Right atrium auricular region (tissue), 2 donors: ENCODE data around the gene PSKH1. TPM values are rescaled to one million over a fixed set of nuclear protein-coding genes. Genes with fewer than 3 reads are reported as not detected.

Source experiments
- DNase-seq: peaks from one replicate; pipeline ENCODE4 v3.0.0-alpha.2; 2019; ENCODE audit warnings: low spot score
- H3K27ac ChIP-seq, 2 donors: fragments of 200-600 bp; sonication (generic); 1 replicate in 1 of 2; 2 replicates in 1 of 2; pipeline ENCODE4 v1.5.1; 2016 to 2019
- H3K27me3 ChIP-seq, 2 donors: fragments of 200-600 bp; sonication (generic); one replicate each; pipeline versions ENCODE4 v1.5.1 to v1.6.0; 2017 to 2019
- H3K36me3 ChIP-seq: fragments of 200-600 bp; sonication (generic); one replicate; pipeline ENCODE4 v1.5.1; 2016
- H3K4me1 ChIP-seq, 2 donors: fragments of 200-600 bp; sonication (generic); one replicate each; pipeline versions ENCODE4 v1.5.1 to v1.6.0; 2017 to 2019
- H3K4me3 ChIP-seq, 2 donors: fragments of 200-600 bp; sonication (generic); 1 replicate in 1 of 2; 2 replicates in 1 of 2; pipeline ENCODE4 v1.5.1; 2017 to 2019; ENCODE audit warnings: mild to moderate bottlenecking in 1 of 2, moderate library complexity in 1 of 2
- H3K9me3 ChIP-seq, 2 donors: fragments of 200-600 bp; sonication (generic); one replicate each; pipeline ENCODE4 v1.5.1; 2019
- CTCF ChIP-seq, 2 donors: fragments of 200-600 bp; sonication (generic); IDR thresholded peaks; one replicate each; pipeline ENCODE4 v1.5.1; 2019; ENCODE audit warnings: antibody characterized with exemption in 2 of 2
- total RNA-seq, 2 donors: library from RNA; depleted of rRNA; stranded (reverse); fragments of >200 nt; gene quantifications; one replicate each; pipeline ENCODE4 v1.1.0, GENCODE V29; 2016

Gene PSKH1
- total RNA-seq, 2 donors from 2014 or later: 18.4 to 23.2 TPM

GRCh38 chr16:67877064-67877463 is 16.0 kb upstream of the PSKH1 start:
- no peak for TF ChIP-seq CTCF (IDR thresholded peaks at IDR 0.05)
- no peak for DNase-seq
- Histone ChIP-seq H3K4me3 (no peak overlapping the region), H3K4me1 (peaks cover 0 to 33% of the 10 kb centered on the region in 2 donors), H3K27ac (no peak overlapping the region), H3K9me3 (no peaks in the 10 kb centered on the region), H3K36me3 (peaks cover 62% of the 10 kb centered on the region), H3K27me3 (no peaks in the 10 kb centered on the region)

GRCh38 chr16:67878232-67878631 is 14.8 kb upstream of the PSKH1 start:
- DNase-seq: no peak
- no peak for TF ChIP-seq CTCF (IDR thresholded peaks at IDR 0.05)
- peaks cover 0 to 38% of the 10 kb centered on the region in 2 donors for H3K4me1 ChIP-seq

GRCh38 chr16:67878846-67879245 is 14.2 kb upstream of the PSKH1 start:
- no peak for TF ChIP-seq CTCF (IDR thresholded peaks at IDR 0.05)
- Histone ChIP-seq H3K36me3 (peaks cover 80% of the 10 kb centered on the region), H3K4me3 (no peak overlapping the region), H3K27ac (no peak overlapping the region), H3K4me1 (peaks cover 0 to 39% of the 10 kb centered on the region in 2 donors), H3K27me3 (no peaks in the 10 kb centered on the region), H3K9me3 (no peaks in the 10 kb centered on the region)
- no peak for DNase-seq

More at GRCh38 chr16:67878232-67878631, 14.8 kb upstream of the PSKH1 start:
- H3K27ac ChIP-seq: no peak overlapping the region
- no peaks in the 10 kb centered on the region for H3K27me3 ChIP-seq
- no peak overlapping the region for H3K4me3 ChIP-seq
- H3K36me3 ChIP-seq: peaks cover 74% of the 10 kb centered on the region
- no peaks in the 10 kb centered on the region for H3K9me3 ChIP-seq

GRCh38 chr16:67879462-67879861 is 13.6 kb upstream of the PSKH1 start:
- H3K27me3 ChIP-seq: no peaks in the 10 kb centered on the region
- peaks cover 84% of the 10 kb centered on the region for H3K36me3 ChIP-seq
- H3K27ac ChIP-seq: no peak overlapping the region
- no peak overlapping the region for H3K4me3 ChIP-seq
- H3K9me3 ChIP-seq: no peaks in the 10 kb centered on the region
- no peak for DNase-seq
- peaks cover 0 to 39% of the 10 kb centered on the region in 2 donors for H3K4me1 ChIP-seq
- no peak for TF ChIP-seq CTCF (IDR thresholded peaks at IDR 0.05)

- Histone ChIP-seq H3K4me1 (peaks cover 0 to 39% of the 10 kb centered on the region in 2 donors), H3K4me3 (no peak overlapping the region), H3K9me3 (no peaks in the 10 kb centered on the region), H3K27ac (no peak overlapping the region), H3K36me3 (peaks cover 84% of the 10 kb centered on the region), H3K27me3 (no peaks in the 10 kb centered on the region)
- DNase-seq: no peak
- TF ChIP-seq CTCF (IDR thresholded peaks at IDR 0.05): no peak
Observed at GRCh38 chr16:67879936-67880335, 13.1 kb upstream of the PSKH1 start.

- Histone ChIP-seq H3K9me3 (no peaks in the 10 kb centered on the region), H3K4me3 (no peak overlapping the region), H3K27me3 (no peaks in the 10 kb centered on the region), H3K27ac (no peak overlapping the region), H3K36me3 (peaks cover 84% of the 10 kb centered on the region), H3K4me1 (peaks cover 0 to 39% of the 10 kb centered on the region in 2 donors)
- TF ChIP-seq CTCF (IDR thresholded peaks at IDR 0.05): no peak
- no peak for DNase-seq
Observed at GRCh38 chr16:67880584-67880983, 12.5 kb upstream of the PSKH1 start.
